Mammary epithelial cell (primary cell): Measurements from ENCODE around the gene ANKS6.

ENCODE experiments used
- EZH2 ChIP-seq: IDR thresholded peaks from 2 replicates; pipeline ENCODE4 v1.6.1; 2012; ENCODE audit warnings: low read length, inconsistent platforms, borderline replicate concordance
- TF ChIP-seq, protein P1 (sequence below), 2 donors: IDR thresholded peaks in 1 of 2; conservative IDR thresholded peaks in 1 of 2; 2 replicates each; pipeline ENCODE4 v1.5.1; 2011 to 2012; ENCODE audit warnings: inconsistent platforms in 2 of 2, low read length in 2 of 2, mild to moderate bottlenecking in 2 of 2, control low read depth in 1 of 2, low read depth in 1 of 2; ENCODE audit not compliant: insufficient read depth in 1 of 2; ENCODE audit errors: extremely low read depth in 1 of 2

DNA sequence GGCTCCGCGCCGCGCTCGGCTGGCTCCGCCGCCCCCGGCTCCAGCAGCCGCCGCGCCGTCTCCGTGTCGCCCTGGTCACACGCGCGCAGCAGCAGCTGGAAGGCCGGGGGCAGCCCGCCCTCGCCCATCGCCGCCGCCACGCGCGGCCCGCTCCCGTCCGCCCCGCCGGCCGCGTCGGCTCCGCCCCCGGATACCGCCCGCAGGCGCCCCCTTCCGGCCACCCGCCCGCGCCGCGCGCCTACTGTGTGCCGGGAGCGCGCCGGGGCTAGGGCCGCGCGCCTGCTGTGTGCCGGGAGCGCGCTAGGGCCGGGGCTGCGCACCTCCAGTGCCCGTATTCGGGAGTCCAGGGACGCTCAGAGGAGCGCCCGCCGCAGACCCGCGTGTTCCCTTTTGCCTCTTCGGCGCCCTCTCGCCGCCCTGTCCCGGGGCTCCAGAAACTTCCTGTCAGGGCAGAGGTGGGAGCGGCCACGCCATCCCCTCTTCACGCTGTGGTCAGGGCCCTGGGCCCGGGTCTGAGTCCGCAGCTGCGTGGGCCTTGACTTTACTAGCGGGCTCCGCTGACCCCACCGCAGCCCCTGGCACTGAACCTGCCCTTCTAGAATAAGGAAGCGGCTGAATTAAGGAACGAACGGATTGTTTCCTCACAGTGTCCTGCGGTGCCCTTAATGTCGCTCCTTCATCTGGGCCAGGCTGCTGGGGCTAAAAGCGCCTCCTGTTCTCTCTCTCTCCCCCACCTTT is at the start of gene ANKS6:
- TF ChIP-seq, protein P1, sequence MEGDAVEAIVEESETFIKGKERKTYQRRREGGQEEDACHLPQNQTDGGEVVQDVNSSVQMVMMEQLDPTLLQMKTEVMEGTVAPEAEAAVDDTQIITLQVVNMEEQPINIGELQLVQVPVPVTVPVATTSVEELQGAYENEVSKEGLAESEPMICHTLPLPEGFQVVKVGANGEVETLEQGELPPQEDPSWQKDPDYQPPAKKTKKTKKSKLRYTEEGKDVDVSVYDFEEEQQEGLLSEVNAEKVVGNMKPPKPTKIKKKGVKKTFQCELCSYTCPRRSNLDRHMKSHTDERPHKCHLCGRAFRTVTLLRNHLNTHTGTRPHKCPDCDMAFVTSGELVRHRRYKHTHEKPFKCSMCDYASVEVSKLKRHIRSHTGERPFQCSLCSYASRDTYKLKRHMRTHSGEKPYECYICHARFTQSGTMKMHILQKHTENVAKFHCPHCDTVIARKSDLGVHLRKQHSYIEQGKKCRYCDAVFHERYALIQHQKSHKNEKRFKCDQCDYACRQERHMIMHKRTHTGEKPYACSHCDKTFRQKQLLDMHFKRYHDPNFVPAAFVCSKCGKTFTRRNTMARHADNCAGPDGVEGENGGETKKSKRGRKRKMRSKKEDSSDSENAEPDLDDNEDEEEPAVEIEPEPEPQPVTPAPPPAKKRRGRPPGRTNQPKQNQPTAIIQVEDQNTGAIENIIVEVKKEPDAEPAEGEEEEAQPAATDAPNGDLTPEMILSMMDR (conservative IDR thresholded peaks at IDR 0.05 in 1 of 2, IDR thresholded peaks at IDR 0.05 in 1 of 2; ENCODE audit: extremely low read depth in 1 of 2, insufficient read depth in 1 of 2, low read depth in 1 of 2, low read length in 2 of 2) = peak; percentile 33 to 36
- TF ChIP-seq EZH2 = no peak
